Thymus (tissue), 11 donors: ENCODE data around the gene SIVA1. TPM values are rescaled to one million over a fixed set of nuclear protein-coding genes. Genes with fewer than 3 reads are reported as not detected.

Experiments
- DNase-seq, 9 donors: peaks; one replicate each; pipeline ENCODE4 v3.0.0-alpha.2; 2013; ENCODE audit warnings: low spot score in 9 of 9, low read depth in 6 of 9, missing footprints in 1 of 9
- H3K27ac ChIP-seq, 2 donors: one replicate each; pipeline ENCODE4 v1.5.1; 2013; ENCODE audit warnings: control low read depth in 1 of 2, low read depth in 1 of 2, low read length in 1 of 2, mild to moderate bottlenecking in 1 of 2, moderate library complexity in 1 of 2
- H3K27me3 ChIP-seq, 2 donors: one replicate each; pipeline ENCODE4 v1.5.1; 2013; ENCODE audit warnings: low read length in 1 of 2; ENCODE audit not compliant: control insufficient read depth in 2 of 2, insufficient read depth in 1 of 2
- H3K36me3 ChIP-seq, 2 donors: one replicate each; pipeline ENCODE4 v1.5.1; 2013; ENCODE audit warnings: low read length in 1 of 2, mild to moderate bottlenecking in 1 of 2, moderate library complexity in 1 of 2; ENCODE audit not compliant: control insufficient read depth in 2 of 2, insufficient read depth in 2 of 2
- H3K4me1 ChIP-seq, 2 donors: one replicate each; pipeline ENCODE4 v1.5.1; 2013; ENCODE audit warnings: low read length in 2 of 2; ENCODE audit not compliant: control insufficient read depth in 2 of 2, insufficient read depth in 2 of 2
- H3K4me3 ChIP-seq, 2 donors: one replicate each; pipeline ENCODE4 v1.5.1; 2013; ENCODE audit warnings: low read length in 2 of 2, control low read depth in 1 of 2, mild to moderate bottlenecking in 1 of 2
- H3K9me3 ChIP-seq, 2 donors: one replicate each; pipeline ENCODE4 v1.5.1; 2013; ENCODE audit warnings: low read length in 1 of 2, mild to moderate bottlenecking in 1 of 2; ENCODE audit not compliant: control insufficient read depth in 2 of 2, insufficient read depth in 1 of 2
- WGBS: extraction: QIAGEN DNeasy Blood & Tissue Kit; methylation state at CpG from one replicate; pipeline ENCODE4 v1.1.7; 2013; 5-methylcytosine and 5-hydroxymethylcytosine counted together
- polyA plus RNA-seq: library from polyadenylated mRNA; stranded (reverse); fragments of 200-250 nt; gene quantifications from one replicate; pipeline ENCODE4 v1.2.3, GENCODE V29; 2013
- total RNA-seq: library from RNA; stranded (reverse); fragments of 120-200 nt; gene quantifications from one replicate; pipeline ENCODE4 v1.2.4, GENCODE V29; 2013
- donor health status: healthy.

SIVA1 gene
- total and polyA plus RNA-seq, 2 donors: 143 to 308 TPM

DNA sequence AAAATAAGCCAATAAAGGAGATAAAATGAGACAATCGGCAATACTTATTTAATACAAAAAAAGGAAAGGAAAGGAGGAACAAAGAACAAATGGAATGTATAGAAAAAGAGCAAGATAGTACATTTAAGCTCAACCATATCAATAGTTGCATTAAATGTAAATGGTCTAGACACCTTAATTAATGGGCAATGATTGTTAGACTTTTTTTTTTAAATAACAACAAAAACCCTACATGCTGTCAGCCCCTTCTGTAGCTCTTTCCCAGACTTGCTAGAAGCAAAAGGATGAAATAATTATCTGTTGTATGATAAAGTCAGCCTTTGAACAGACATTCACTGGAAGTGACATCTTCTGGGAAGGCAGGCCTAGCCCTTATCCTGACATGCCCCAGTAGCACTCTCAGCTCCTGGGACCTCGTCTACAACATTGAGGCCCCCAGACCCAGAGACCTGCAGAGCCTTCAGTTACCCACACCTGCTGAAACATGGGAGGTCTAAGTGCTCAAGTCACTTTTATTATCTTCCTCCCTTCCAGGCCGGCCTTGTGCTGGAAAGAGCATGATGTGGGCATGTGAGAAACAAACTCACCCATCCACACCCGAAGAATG, 13.4 kb downstream of the SIVA1 start:
- peaks cover 4 to 7% of the 10 kb centered on the region in 2 donors for H3K9me3 ChIP-seq
- WGBS: over 99% methylated on average over 4 of the region's 4 CpGs
- H3K4me1 ChIP-seq: peaks cover 0 to 17% of the 10 kb centered on the region in 2 donors
- peaks cover 20 to 46% of the 10 kb centered on the region in 2 donors for H3K36me3 ChIP-seq
- no peak overlapping the region for H3K27ac ChIP-seq
- H3K4me3 ChIP-seq: no peak overlapping the region
- no peak for DNase-seq
- no peaks in the 10 kb centered on the region for H3K27me3 ChIP-seq

GRCh38 chr14:104766863-104767633, 14.1 kb downstream of the SIVA1 start:
- 89% methylated on average over 15 of the region's 15 CpGs for WGBS
- no peaks in the 10 kb centered on the region for H3K27me3 ChIP-seq
- no peak overlapping the region for H3K27ac ChIP-seq

DNA sequence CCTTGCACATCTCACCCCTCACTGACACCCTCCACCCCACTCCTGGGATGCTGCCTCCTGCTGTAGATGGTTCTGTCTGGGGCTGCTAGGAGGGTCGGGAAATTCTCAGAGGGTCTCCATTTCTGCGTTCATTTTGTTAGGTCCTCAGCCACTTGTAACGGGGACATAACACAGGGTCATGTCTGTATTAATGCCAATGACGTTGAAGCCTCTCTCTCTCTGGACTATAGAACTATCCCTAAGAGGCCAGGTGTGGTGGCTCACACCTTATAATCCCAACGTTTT, 14.6 kb downstream of the SIVA1 start:
- 94% methylated on average over 5 of the region's 5 CpGs for WGBS
- DNase-seq: no peak
- Histone ChIP-seq H3K27me3 (no peaks in the 10 kb centered on the region), H3K9me3 (peaks cover 5 to 16% of the 10 kb centered on the region in 2 donors), H3K36me3 (peaks cover 32 to 47% of the 10 kb centered on the region in 2 donors), H3K27ac (no peak overlapping the region), H3K4me1 (peaks cover 0 to 15% of the 10 kb centered on the region in 2 donors), H3K4me3 (no peak overlapping the region)

More at GRCh38 chr14:104766863-104767633, 14.1 kb downstream of the SIVA1 start:
- peaks cover 5 to 14% of the 10 kb centered on the region in 2 donors for H3K9me3 ChIP-seq
- peaks cover 0 to 15% of the 10 kb centered on the region in 2 donors for H3K4me1 ChIP-seq
- H3K4me3 ChIP-seq: no peak overlapping the region
- DNase-seq: no peak
- H3K36me3 ChIP-seq: peaks cover 27 to 46% of the 10 kb centered on the region in 2 donors

DNA sequence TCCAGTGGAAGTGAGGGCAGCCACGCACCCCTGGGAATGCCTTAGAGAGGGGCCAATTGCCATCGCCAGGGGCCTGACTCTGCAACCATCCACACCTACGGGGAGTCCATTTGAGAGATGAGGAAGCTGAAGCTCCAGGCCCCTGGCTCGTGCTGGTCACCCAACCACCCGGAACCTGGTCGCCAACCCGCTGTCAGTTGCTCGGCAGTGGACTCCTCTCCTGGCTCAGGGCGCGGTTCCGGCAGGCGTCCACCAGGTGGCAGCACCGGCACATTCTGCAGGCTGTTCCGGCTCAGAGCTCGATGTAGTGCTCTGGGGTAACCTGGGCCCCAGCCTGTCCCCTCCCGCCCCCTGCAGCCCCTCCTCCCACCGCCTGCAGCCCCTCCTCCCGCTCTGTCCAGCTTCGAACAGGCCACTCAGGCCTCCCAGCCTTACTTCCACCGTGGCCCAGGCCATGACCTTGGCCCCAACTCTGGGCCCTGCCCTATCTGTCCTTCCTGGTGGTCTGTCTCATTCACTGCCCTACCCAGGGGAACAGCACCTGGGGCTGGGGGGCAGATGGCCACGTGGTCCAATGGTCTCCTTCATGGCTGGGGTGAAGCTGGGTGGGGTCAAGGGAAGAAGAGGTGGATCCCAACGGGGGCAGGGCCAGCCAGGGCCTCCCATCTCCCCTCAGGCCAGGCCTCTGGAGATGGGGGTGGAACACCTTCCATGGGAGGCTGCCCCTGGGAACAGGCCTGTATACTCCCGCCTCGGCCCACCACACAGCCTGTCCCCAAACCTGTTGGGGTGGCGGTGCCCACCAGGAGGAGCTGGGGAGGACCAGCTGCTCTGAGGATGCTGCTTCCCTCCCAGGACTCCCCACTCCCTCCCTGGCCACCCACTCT, 15.7 kb downstream of the SIVA1 start:
- Histone ChIP-seq H3K4me1 (peaks cover 0 to 15% of the 10 kb centered on the region in 2 donors), H3K9me3 (peaks cover 5 to 16% of the 10 kb centered on the region in 2 donors), H3K27me3 (no peaks in the 10 kb centered on the region), H3K27ac (no peak overlapping the region), H3K4me3 (no peak overlapping the region), H3K36me3 (peaks cover 43 to 53% of the 10 kb centered on the region in 2 donors)
- WGBS: 24% methylated on average over 25 of the region's 25 CpGs
- peak in 8 of 9 donors; percentile 61 to 90 (median 76) for DNase-seq

DNA sequence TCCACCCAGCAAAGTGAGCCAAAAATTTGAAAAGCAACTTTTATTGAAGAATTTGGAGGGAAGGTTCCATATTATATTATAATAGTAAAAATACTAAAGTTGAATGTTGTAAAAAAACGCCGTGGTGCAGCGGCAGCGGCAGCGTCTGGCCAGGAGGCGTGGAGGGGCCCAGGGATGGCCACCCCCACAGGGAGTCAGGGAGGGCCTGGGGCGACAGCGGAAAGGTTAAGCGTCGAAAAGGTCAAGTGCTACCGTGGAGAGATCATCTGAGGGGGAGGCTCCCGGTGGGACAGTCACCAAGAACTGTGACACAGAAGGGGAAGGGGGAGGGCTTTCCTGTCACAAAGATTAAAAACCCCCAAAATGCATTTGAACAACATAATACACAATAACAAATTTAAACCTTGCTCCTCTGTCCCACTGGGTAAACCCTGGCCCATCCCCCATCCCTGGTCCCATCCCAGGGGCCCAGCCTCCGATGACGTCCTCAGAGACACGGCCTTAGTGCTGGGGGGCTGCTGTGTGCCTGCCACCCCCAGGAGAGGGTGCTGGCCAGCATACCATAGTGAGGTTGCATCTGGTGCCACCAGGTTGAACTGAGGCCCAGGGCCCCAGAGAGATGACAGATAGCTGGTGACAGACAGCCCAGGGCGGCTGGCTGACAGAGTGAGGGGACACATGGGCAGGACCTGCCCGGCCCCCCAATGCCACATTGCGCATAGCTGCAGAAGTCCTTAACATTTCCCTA, 16.6 kb downstream of the SIVA1 start:
- H3K4me3 ChIP-seq: no peak overlapping the region
- H3K36me3 ChIP-seq: peaks cover 50 to 53% of the 10 kb centered on the region in 2 donors
- H3K4me1 ChIP-seq: peaks cover 0 to 15% of the 10 kb centered on the region in 2 donors
- WGBS: 96% methylated on average over 18 of the region's 18 CpGs
- H3K9me3 ChIP-seq: peaks cover 5 to 16% of the 10 kb centered on the region in 2 donors
- no peak overlapping the region for H3K27ac ChIP-seq
- no peaks in the 10 kb centered on the region for H3K27me3 ChIP-seq
- DNase-seq: no peak

DNA sequence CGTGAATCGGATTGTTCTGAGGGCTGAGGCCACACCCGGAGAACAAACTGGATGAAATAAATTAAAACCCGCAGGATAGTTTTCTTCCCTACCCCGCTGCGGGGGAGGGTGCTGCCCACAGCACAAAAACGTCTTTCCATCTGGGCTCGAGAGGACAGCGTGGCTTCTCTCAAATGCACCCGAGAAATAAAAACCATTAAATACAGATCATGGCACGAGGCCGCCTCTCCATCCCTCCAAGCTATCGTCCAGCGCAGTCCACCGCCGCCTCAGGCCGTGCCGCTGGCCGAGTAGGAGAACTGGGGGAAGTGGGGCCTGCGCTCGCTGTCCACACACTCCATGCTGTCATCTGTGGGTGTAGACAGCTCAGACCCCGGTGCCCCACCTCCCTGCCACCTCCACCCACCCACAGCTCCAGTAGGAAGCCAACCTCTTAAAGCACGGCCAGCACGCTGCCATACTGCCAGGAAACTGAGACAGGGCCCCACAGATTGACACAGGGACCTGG, 17.2 kb downstream of the SIVA1 start:
- H3K27ac ChIP-seq: no peak overlapping the region
- 98% methylated on average over 24 of the region's 24 CpGs for WGBS
- H3K4me1 ChIP-seq: peaks cover 0 to 15% of the 10 kb centered on the region in 2 donors
- peaks cover 55 to 56% of the 10 kb centered on the region in 2 donors for H3K36me3 ChIP-seq
- DNase-seq: no peak
- H3K4me3 ChIP-seq: no peak overlapping the region
- H3K9me3 ChIP-seq: peaks cover 5 to 16% of the 10 kb centered on the region in 2 donors
- H3K27me3 ChIP-seq: no peaks in the 10 kb centered on the region

- 97% methylated on average over 5 of the region's 5 CpGs for WGBS
- Histone ChIP-seq H3K36me3 (peaks cover 57 to 61% of the 10 kb centered on the region in 2 donors), H3K4me1 (peaks cover 0 to 15% of the 10 kb centered on the region in 2 donors), H3K4me3 (no peak overlapping the region), H3K27me3 (no peaks in the 10 kb centered on the region), H3K9me3 (peaks cover 5 to 16% of the 10 kb centered on the region in 2 donors), H3K27ac (no peak overlapping the region)
- DNase-seq: no peak
Observed at GRCh38 chr14:104770851-104771272, 17.9 kb downstream of the SIVA1 start.

DNA sequence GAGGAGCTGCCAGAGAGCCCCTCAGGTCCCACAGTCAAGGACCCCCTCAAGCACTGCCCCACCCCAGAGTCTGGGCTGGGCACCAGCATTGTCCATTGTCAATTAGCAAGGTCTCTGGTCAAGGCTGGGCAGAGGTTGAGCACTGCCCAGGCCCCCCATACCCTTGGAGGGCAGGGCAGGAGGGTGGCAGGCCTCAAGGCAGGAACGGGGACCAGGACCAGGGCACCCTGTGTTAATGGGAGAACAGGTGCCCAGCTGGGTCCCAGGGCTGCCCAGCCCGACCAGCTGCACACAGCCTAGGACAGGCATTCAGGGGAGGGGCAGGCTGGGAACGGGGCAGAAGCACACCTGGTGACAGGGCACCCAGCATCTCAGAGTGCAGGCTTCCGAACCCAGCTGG, 18.4 kb downstream of the SIVA1 start:
- WGBS: 98% methylated on average over 4 of the region's 4 CpGs
- no peak for DNase-seq
- Histone ChIP-seq H3K4me1 (peaks cover 0 to 15% of the 10 kb centered on the region in 2 donors), H3K27ac (no peak overlapping the region), H3K36me3 (peaks cover 62% of the 10 kb centered on the region in 2 donors), H3K4me3 (no peak overlapping the region), H3K9me3 (peaks cover 5 to 16% of the 10 kb centered on the region in 2 donors), H3K27me3 (no peaks in the 10 kb centered on the region)
